Measurements from ENCODE around the gene VPS25.

DNA sequence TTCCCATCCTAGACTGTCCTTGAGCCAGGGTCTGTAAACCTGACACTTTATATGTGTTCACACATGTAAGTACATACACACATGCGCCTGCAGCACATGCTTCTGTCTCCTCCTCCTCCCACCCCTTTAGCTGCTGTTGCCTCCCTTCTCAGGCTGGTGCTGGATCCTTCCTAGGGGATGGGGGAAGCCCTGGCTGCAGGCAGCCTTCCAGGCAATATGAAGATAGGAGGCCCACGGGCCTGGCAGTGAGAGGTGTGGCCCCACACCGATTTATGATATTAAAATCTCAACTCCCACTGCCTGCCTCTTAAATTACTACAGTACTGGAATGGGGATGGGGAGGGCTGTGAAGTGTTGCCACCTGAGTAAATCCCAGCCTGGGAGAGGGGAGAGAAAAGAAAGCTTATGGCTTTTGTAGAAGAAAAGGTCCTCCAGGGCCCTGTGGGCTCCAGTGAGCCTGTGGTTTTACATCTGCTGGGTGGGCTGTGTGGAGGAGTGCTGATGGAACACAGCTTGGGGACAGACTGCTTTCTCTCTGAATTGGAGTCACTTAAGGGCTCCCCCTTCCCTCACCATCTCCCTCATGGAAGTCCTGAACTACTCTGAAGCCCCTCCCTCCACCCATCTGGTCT is 6.2 kb downstream of the VPS25 start:
- TF ChIP-seq CTCF (conservative IDR thresholded peaks at IDR 0.05) (no peak), ZFX (IDR thresholded peaks at IDR 0.05) (no peak)
